ENCODE data around the gene RHBDD3. TPM values are rescaled to one million over a fixed set of nuclear protein-coding genes. Genes with fewer than 3 reads are reported as not detected.

The RHBDD3 gene
- total RNA-seq, 1 donor from 2014 or later: 29.7 TPM

- Histone ChIP-seq H3K4me3 (no peak overlapping the region), H3K9me3 (no peaks in the 10 kb centered on the region), H3K4me1 (peaks cover 4% of the 10 kb centered on the region), H3K27ac (no peak overlapping the region), H3K27me3 (no peaks in the 10 kb centered on the region), H3K36me3 (peaks cover 2 to 21% of the 10 kb centered on the region in 2 donors)
- TF ChIP-seq POLR2AphosphoS5 (IDR thresholded peaks at IDR 0.05; ENCODE audit: insufficient read depth in 1 of 2, low read depth in 1 of 2): no peak
- TF ChIP-seq, protein P1, sequence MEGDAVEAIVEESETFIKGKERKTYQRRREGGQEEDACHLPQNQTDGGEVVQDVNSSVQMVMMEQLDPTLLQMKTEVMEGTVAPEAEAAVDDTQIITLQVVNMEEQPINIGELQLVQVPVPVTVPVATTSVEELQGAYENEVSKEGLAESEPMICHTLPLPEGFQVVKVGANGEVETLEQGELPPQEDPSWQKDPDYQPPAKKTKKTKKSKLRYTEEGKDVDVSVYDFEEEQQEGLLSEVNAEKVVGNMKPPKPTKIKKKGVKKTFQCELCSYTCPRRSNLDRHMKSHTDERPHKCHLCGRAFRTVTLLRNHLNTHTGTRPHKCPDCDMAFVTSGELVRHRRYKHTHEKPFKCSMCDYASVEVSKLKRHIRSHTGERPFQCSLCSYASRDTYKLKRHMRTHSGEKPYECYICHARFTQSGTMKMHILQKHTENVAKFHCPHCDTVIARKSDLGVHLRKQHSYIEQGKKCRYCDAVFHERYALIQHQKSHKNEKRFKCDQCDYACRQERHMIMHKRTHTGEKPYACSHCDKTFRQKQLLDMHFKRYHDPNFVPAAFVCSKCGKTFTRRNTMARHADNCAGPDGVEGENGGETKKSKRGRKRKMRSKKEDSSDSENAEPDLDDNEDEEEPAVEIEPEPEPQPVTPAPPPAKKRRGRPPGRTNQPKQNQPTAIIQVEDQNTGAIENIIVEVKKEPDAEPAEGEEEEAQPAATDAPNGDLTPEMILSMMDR (IDR thresholded peaks at IDR 0.05): no peak
- no peak for TF ChIP-seq POLR2A (IDR thresholded peaks at IDR 0.05)
- intact Hi-C loops (cut with DNase I): no loop called here
- DNase-seq (ENCODE audit: extremely low spot score in 2 of 2): no peak
These were observed 35.1 kb upstream of the RHBDD3 start for GRCh38 chr22:29302681-29303465.

DNA sequence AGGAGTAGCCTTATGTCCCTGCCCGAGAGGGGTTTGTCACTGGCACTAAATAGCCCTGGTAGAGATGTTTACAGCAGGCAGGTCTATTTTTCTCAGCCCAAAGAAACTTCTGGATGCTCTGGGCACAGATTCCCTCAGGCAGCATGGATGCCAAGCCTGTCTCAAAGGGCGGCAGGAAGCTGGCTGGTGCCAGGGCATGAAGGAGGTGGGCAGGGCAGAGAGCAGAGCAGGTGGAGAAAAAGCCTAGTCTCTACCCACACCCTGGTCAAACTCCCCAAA is 34.6 kb upstream of the RHBDD3 start:
- intact Hi-C loops (cut with DNase I): no loop called here
- TF ChIP-seq POLR2AphosphoS5 (IDR thresholded peaks at IDR 0.05; ENCODE audit: insufficient read depth in 1 of 2, low read depth in 1 of 2) (no peak), POLR2A (IDR thresholded peaks at IDR 0.05) (no peak)
- TF ChIP-seq, protein P1 (IDR thresholded peaks at IDR 0.05): no peak
- no peak for DNase-seq (ENCODE audit: extremely low spot score in 2 of 2)
- Histone ChIP-seq H3K4me1 (no peaks in the 10 kb centered on the region), H3K9me3 (no peaks in the 10 kb centered on the region), H3K4me3 (no peak overlapping the region), H3K27me3 (no peaks in the 10 kb centered on the region), H3K36me3 (peaks cover 2 to 26% of the 10 kb centered on the region in 2 donors), H3K27ac (no peak overlapping the region)

GRCh38 chr22:29301716-29302401 is 34.1 kb upstream of the RHBDD3 start:
- peaks cover 2 to 31% of the 10 kb centered on the region in 2 donors for H3K36me3 ChIP-seq
- no peak overlapping the region for H3K4me3 ChIP-seq
- intact Hi-C loops (cut with DNase I): loop anchor here (2.0 kb wide), 1 partner anchor 57 kb away; no protein-coding TSS in a partner anchor
- DNase-seq (ENCODE audit: extremely low spot score in 2 of 2): no peak
- H3K9me3 ChIP-seq: no peaks in the 10 kb centered on the region
- H3K27me3 ChIP-seq: no peaks in the 10 kb centered on the region
- H3K27ac ChIP-seq: no peak overlapping the region
- TF ChIP-seq POLR2A (IDR thresholded peaks at IDR 0.05) (no peak), POLR2AphosphoS5 (IDR thresholded peaks at IDR 0.05; ENCODE audit: insufficient read depth in 1 of 2, low read depth in 1 of 2) (no peak)
- TF ChIP-seq, protein P1 (IDR thresholded peaks at IDR 0.05): no peak
- no peaks in the 10 kb centered on the region for H3K4me1 ChIP-seq

DNA sequence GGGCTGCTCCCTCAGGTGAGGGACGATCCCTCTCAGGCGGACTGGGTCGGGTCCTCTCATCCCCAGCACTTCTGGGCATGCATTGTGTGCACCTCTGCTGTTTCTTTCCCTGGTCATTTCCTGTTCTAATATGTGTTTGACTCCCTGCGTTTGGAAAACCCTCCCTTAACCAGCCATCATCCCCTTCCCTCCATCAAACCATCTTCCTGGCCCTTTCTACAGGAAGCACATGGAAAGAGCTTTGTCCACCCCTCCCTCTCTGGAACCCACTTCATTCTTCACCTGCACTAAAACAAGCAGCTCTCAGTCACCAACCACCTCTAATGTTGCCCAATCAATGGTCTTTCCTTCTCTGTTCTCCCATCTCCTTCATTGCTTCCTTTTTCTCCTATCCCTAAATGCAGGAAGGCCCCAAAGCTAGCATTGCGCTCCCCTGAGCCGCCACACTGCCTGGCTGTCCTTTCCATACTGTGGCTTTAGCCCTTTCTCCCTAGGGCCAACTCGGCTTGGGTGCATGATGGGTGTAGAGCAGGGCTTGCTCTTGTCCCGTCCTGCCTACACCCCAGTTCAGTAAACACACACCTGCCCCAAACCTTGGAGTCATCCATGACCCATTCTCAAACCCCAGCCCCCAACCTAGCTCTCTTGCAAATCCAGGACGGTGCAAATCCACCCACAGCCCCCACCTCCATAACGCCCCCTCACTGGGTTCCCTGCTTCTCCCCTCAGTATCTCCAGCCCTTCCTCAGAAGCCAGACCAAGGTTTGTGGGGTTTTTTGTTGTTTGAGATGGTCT is 33.2 kb upstream of the RHBDD3 start:
- Histone ChIP-seq H3K9me3 (no peaks in the 10 kb centered on the region), H3K27ac (no peak overlapping the region), H3K4me1 (no peaks in the 10 kb centered on the region), H3K27me3 (no peaks in the 10 kb centered on the region), H3K4me3 (no peak overlapping the region), H3K36me3 (peaks cover 2 to 39% of the 10 kb centered on the region in 2 donors)
- no peak for DNase-seq (ENCODE audit: extremely low spot score in 2 of 2)
- intact Hi-C loops (cut with DNase I): loop anchor here (2.0 kb wide), 1 partner anchor 58 kb away; no protein-coding TSS in a partner anchor
- no peak for TF ChIP-seq POLR2A (IDR thresholded peaks at IDR 0.05)
- TF ChIP-seq, protein P1 (IDR thresholded peaks at IDR 0.05): no peak
- TF ChIP-seq POLR2AphosphoS5 (IDR thresholded peaks at IDR 0.05; ENCODE audit: insufficient read depth in 1 of 2, low read depth in 1 of 2): no peak

All from vagina (tissue), 2 donors.